HG02970 (cell line): ENCODE results near the gene ATG14.
A peak's percentile ranks its signal among the peaks of the same experiment; 100 is the strongest.
"Not testable (repeated sequence)": the region's sequence is repeated elsewhere in the genome, so short reads cannot be mapped to it uniquely, and the experiment has no call there.

Experiments
- ATAC-seq: cut with Tn5 transposase; IDR thresholded peaks from one replicate; pipeline ENCODE4 v1.9.1; 2021; ENCODE audit warnings: mild to moderate bottlenecking, moderate library complexity, moderate number of reproducible peaks; ENCODE audit not compliant: unreplicated experiment, low FRiP score

Gene ATG14

GRCh38 chr14:55353686-55354467 is 57.8 kb downstream of the ATG14 start:
- no peak for ATAC-seq

DNA sequence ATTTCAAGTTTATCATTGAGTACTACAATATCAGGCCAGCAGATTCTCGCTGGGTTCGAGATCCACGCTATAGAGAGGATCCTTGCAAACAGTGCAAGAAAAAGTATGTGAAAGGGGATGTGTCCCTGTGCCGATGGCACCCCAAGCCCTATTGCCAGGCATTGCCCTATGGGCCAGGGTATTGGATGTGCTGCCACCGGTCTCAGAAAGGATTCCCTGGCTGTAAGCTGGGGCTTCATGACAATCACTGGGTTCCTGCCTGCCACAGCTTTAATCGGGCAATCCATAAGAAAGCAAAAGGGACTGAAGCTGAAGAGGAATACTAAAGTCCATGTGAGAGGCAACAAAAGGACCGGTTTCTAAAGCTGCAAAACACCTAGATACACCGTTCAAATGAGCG is 59.4 kb downstream of the ATG14 start:
- no peak for ATAC-seq

DNA sequence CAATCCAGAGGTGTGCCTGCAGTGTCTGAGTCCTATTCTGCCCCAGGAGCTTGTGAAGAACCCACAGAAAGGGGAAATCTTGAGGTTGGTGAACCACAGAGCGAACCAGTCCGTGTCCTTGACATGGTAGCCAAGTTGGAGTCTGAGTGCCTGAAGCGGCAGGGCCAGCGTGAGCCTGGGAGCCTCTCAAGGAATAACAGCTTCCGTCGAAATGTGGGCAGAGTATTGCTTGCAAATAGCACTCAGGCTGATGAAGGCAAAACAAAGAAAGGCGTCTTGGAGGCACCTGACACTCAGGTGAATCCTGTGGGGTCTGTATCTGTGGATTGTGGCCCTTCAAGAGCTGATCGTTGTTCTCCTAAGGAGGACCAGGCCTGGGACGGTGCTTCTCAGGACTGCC is 60.5 kb downstream of the ATG14 start:
- ATAC-seq: no peak

DNA sequence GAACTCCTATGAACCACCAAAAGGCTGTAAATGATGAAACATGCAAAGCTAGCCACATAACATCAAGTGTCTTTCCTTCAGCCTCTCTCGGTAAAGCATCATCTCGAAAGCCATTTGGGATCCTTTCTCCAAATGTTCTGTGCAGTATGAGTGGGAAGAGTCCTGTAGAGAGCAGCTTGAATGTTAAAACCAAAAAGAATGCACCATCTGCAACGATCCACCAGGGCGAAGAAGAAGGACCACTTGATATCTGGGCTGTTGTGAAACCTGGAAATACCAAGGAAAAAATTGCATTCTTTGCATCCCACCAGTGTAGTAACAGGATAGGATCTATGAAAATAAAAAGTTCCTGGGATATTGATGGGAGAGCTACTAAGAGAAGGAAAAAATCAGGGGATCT is 61.2 kb downstream of the ATG14 start:
- no peak for ATAC-seq

DNA sequence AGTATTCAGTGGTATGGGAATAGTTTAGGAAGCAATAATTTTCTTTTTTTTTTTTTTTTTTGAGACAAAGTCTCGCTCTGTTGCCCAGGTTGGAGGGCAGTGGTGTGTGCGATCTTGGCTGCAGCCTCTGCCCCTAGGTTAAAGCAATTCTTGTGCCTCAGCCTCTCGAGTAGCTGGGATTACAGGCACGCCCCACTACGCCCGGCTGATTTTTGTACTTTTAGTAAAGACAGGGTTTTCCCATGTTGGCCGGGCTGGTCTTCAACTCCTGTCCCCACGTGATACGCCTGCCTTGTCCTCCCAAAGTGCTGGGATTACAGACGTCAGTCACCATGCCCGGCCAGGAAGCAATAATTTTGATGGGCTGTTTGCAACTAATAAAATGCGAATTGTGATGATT is 62.1 kb downstream of the ATG14 start:
- ATAC-seq: no peak

DNA sequence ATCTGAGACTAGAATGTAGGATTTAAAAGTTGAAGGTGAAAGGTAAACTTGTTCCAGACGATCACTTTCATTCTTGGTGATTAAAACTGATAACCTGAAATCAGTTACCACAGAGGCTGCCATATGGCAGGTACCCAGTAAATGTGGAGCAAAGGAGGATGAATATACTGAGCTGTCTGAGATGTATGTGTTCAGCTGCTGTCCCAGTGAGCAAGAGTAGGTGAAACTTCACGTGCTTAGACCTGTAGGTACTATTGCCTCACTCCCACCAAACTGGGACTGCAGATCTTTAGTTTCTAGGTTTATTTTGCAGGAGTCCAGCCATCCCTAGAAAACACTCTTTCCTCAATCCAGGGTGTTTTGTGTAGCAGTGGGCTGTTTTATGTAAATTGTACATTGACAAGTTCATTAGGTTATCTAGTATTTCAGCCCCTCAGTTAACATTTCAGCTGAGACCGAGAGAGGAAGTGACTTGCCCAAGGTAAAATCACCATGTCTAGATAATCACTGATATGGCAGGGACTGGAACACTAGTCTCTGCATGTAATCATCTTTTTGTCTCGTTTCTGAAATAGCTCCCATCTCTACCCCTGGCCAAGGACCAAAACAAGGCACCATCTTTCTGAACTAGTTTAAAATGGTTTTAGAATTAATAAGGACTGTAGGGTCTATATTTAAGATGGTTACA is 62.7 kb downstream of the ATG14 start:
- no peak for ATAC-seq

DNA sequence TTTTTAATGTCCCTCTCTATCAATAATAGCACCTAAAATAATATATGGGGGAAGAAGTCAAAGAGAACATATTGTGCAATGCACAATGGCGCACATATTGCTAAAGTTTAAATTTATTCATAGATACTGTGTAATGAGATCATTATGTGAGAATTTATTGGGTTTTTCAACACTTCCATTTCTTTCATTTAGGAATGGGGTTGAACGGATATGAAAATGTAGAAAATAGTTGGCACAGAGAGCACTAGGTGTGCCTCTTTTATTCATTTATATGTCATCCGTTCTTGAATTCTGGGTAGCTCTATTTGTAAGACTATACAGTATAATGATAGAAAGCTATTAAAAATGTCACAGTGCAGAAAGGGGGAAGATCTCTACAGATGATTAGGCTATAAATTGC is 63.9 kb downstream of the ATG14 start:
- no peak for ATAC-seq

DNA sequence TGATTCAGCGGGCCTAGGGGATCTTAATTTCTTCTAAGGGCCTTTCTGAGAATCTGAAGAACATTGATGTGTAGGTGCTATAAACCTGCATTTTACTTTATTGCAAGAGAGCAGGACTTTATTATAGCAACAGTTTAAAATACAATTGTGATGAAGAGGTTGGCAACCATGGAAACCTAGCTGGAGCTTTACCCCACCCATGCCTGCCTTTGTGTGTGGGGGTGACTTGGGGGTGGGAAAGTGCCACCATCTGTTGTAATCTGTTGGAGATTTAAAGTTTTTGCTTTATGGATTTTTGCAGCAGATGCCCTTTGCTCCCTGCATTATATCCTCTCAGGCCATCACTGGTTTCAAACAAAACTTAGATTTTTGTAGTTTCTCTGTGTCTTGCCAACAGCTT is 64.6 kb downstream of the ATG14 start:
- no peak for ATAC-seq

GRCh38 chr14:55344582-55345163 is 67.0 kb downstream of the ATG14 start:
- ATAC-seq: not testable (repeated sequence)

DNA sequence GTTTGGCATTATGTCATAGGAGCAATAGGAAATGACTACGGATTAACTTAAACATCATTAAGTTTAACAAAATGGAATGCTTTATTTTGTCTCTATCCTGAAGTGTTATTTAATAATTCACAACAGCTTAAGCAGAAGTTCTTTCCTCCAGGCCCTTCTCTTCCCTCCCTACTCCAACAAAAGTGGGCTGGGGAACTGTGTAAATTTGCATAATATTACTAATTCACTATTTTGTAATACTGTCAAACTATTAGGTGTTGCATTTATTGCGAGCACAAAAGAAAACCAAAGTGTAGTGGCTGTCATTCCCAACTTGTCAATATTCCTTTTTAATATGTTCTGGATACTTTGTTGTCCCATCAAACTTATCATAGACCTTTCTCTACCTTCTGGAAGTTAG is 69.8 kb downstream of the ATG14 start:
- ATAC-seq: no peak

DNA sequence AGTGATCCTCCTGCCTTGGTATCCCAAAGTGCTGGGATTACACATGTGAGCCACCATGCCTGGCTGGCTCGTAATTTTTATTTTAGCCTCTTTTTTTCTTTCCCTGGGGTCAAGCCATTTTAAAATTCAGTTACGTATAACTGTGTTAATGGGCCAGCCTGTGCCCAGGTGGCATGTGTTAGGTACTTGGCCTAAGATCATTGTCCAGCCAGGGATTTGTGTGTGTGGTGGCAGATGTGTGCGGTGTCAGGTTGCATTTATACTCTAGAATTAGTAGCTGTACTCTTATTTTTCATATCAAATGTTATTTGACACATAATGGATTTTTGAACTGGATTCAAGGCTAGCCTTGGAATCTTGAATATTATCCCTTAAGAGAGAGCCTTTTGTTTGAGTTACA is 71.1 kb downstream of the ATG14 start:
- ATAC-seq: no peak

- ATAC-seq: no peak
Measured at GRCh38 chr14:55339770-55340169, 71.9 kb downstream of the ATG14 start.

DNA sequence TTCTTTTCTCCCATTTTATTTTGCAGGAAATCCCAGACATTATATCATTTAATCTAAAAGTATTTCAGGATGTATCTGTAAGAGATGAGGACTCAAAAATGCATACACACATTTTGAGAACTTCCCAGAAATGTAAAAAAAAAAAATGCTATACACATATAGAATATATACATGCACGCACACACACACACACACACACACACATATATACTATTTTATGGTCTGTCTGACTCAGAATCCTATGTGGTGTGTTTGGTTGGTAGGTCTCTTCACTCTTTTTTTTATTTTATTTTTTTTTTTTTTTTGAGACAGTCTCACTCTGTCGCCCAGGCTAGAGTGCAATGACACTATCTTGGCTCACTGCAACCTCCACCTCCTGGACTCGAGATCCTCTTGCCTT is 74.9 kb downstream of the ATG14 start:
- ATAC-seq: no peak

DNA sequence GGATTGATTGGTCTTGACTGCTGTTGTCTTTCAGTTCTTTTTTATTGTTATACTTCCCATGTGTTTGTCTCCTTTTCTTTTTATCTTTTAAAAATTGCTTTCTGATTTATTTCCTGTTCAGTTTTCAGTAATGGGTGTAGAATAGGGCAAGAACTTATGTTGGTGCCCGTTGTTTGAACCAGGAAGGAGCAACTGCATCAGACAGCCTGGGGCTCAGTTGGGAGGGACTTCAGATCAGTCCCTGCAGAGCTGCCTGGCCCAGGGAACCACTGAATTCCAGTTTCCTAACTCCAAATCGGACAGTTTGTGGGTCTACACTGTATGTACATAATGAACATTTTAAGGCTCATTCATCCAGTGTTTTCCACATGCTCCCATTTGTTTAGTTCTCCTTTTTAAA is 75.5 kb downstream of the ATG14 start:
- ATAC-seq: no peak

DNA sequence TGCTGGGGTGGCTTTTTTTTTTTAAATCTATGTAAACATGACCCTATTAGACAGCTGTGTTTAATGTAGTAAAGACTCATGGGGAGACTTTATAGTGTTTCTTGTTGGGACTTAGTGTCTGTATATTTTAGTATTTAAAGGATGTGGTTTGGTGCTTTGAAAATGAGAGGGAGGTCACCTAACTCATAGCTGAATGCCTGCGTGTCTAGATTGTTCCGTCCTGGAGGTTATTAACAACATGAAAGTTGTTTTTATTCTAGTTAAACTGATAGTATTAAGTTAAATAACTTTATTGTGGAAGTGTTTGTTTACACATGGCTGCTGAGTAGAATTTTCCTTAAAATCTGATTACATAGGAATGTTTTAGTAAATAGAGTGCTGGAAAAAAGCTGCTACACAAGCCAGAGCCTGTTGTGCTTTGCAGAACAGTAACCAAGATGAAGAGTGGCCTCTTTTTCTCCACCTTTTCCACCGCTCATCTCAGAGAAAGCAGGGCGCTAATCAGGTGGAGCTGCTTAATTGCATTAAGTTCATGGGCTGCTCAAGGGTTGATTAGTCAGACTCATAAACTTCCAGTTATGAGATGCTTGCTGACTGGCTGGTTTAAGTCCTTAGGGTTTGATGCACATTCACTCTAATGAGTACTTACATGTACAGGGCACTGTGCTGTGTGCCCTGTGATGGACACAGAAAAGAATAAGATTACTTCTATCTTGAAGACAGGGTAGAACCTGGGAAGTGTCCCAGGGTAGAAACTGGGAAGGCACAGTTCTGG is 77.7 kb downstream of the ATG14 start:
- ATAC-seq: no peak

DNA sequence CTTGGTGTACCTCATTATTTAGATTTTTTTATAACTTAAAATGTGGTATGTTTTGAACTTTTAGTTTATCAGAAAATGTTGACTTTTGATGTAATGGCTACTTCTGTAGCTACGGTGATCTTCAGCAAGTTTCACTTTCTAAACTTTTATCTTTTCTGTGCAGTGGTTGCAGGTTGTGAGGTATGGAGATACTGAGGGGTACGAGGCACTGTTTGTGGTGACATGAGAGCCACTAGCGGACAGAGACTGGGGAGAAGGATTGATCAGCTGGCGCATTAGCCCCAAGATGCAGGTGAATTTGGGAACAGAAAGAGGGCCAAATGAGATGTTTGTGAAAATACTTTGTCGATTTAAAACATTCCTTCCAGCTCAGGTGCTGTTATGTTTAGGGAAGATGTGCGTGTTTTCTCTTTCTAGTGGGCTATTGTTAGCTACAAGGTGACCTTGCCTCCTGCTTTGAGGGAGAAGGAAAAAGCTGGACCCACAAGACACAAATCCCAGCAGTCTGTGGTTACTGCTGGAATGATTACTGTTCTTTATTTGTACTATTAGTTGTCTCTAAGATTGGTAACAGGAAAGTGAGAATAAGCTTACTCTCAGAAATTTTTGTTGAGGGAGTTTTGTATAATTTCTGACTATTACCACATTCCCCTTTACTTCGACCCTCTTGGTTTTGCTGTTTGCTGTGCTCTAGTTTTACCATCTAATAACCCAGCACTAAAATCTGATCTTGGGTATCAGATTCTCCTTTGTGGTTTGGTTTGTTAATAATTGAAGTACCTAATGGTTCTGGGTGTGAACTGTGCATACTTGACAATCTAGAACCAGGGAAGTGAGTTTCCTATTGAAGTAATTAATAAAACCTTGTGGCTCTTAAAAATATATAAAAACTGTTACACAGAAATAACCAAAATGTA is 78.7 kb downstream of the ATG14 start:
- ATAC-seq: peak; percentile 58

DNA sequence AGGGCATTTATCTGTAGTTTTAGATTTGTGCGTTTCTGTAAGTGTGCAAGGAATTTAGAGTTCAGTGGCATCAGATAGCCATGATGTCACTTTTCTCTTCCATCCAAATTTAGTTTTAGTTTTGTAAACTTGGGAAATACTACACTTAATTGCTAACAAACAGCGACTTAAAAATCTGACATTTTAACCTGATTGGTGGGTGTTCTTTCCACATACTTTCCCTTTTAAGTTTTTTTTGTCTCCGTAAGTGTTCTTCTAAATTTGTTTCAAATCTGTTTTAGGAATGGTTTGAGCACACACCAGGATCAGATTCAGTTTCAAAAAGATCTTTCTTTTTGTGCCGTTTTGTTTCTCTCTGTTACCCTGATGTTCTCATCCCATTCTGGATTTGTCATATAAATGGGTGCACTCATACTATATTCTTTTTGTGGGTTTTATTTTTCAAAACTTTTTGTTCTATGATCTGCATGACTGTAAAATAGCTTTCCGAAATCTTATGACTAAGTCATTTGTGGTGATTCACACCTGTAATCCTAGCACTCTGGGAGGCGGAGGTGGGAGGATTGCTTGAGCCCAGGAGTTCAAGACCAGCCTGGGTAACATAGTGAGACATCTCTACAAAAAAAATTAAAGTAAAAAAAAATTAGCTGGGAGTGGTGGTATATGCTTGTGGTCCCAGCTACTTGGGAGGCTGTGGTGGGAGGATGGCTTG is 81.5 kb downstream of the ATG14 start:
- ATAC-seq: no peak

DNA sequence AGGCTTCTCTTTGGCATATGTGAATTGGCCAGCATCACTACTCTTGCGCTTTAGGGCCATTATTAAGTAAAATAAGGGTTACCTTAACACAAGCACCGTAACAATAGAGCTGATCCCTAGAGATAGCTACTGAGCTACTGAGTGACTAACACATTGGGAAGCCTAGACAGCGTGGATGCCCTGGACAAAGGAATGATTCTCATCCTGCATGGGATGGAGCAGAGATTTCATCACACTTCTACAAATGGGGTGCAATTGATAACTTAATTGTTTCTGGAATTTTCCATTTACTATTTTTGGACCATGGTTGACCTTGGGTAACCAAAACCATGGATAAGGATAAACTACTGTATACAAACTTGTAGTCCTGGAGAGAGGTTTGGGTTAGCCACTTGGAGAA is 83.3 kb downstream of the ATG14 start:
- ATAC-seq: no peak

DNA sequence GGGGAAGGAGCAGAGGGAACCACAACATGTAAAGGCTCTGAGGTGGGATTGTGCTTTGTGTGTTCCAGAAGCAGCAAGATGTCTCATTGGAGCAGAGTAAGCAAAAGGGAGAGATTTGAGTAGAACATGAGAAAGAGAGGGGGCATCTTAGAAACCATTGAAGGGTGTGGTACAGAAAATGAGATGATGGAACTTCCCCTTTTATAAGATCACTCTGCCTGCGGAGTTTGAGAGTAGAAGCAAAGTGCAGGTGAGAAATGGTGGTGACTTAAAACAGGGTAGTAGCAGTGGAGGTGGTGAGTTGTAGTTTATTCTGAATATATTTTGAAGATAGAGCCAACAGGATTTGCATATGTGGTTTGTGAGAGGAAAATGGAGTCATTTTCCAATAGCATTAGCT is 84.5 kb downstream of the ATG14 start:
- no peak for ATAC-seq
